ENCODE measurements around the gene PLA2G2C.

- TF ChIP-seq BHLHE40 (IDR thresholded peaks at IDR 0.05; ENCODE audit: borderline replicate concordance) (no peak), FOXK2 (IDR thresholded peaks at IDR 0.05) (no peak), FOXA1 (IDR thresholded peaks at IDR 0.05) (no peak), PKNOX1 (IDR thresholded peaks at IDR 0.05) (no peak), FOXM1 (IDR thresholded peaks at IDR 0.05; ENCODE audit: borderline replicate concordance) (no peak), ELF4 (IDR thresholded peaks at IDR 0.05) (no peak), L3MBTL2 (conservative IDR thresholded peaks at IDR 0.05) (no peak), NFRKB (IDR thresholded peaks at IDR 0.05) (no peak), ARNT (IDR thresholded peaks at IDR 0.05) (no peak), SP1 (IDR thresholded peaks at IDR 0.05) (no peak)
These were observed 48.6 kb upstream of the PLA2G2C start for GRCh38 chr1:20234788-20235535.
